ENCODE measurements around the gene CSRP1.
"Not testable (repeated sequence)": the region's sequence is repeated elsewhere in the genome, so short reads cannot be mapped to it uniquely, and the experiment has no call there.

The CSRP1 gene

GRCh38 chr1:201496296-201496690 lies 10.6 kb downstream of the CSRP1 start:
- no peak for DNase-seq (ENCODE audit: low read depth)

- DNase-seq (ENCODE audit: low read depth) = peak; percentile 67
Measured at GRCh38 chr1:201495551-201496295, 11.2 kb downstream of the CSRP1 start.

GRCh38 chr1:201493757-201494617 lies 12.9 kb downstream of the CSRP1 start:
- DNase-seq (ENCODE audit: low read depth) = peak; percentile 22

GRCh38 chr1:201493026-201493656 lies 13.8 kb downstream of the CSRP1 start:
- DNase-seq (ENCODE audit: low read depth) = not testable (repeated sequence)

- peak; percentile 57 for DNase-seq (ENCODE audit: low read depth)
Measured at GRCh38 chr1:201491896-201492511, 14.9 kb downstream of the CSRP1 start.

GRCh38 chr1:201490708-201491131 lies 16.2 kb downstream of the CSRP1 start:
- peak; percentile 64 for DNase-seq (ENCODE audit: low read depth)

GRCh38 chr1:201489643-201490261 lies 17.2 kb downstream of the CSRP1 start:
- peak; percentile 70 for DNase-seq (ENCODE audit: low read depth)

GRCh38 chr1:201488830-201489589 lies 17.9 kb downstream of the CSRP1 start:
- peak; percentile 99 for DNase-seq (ENCODE audit: low read depth)

- peak; percentile 38 for DNase-seq (ENCODE audit: low read depth)
Measured at GRCh38 chr1:201487742-201488141, 19.2 kb downstream of the CSRP1 start.

- peak; percentile 51 for DNase-seq (ENCODE audit: low read depth)
Measured at GRCh38 chr1:201486187-201486586, 20.7 kb downstream of the CSRP1 start.

GRCh38 chr1:201485184-201485774 lies 21.6 kb downstream of the CSRP1 start:
- no peak for DNase-seq (ENCODE audit: low read depth)

GRCh38 chr1:201483373-201483949 lies 23.5 kb downstream of the CSRP1 start:
- DNase-seq (ENCODE audit: low read depth) = no peak

GRCh38 chr1:201482755-201483154 lies 24.2 kb downstream of the CSRP1 start:
- DNase-seq (ENCODE audit: low read depth) = no peak

GRCh38 chr1:201481761-201482493 lies 25.0 kb downstream of the CSRP1 start:
- DNase-seq (ENCODE audit: low read depth) = peak; percentile 79

- peak; percentile 39 for DNase-seq (ENCODE audit: low read depth)
Measured at GRCh38 chr1:201481004-201481380, 25.9 kb downstream of the CSRP1 start.

- DNase-seq (ENCODE audit: low read depth) = peak; percentile 78
Measured at GRCh38 chr1:201480231-201481003, 26.5 kb downstream of the CSRP1 start.

- no peak for DNase-seq (ENCODE audit: low read depth)
Measured at GRCh38 chr1:201479201-201479730, 27.7 kb downstream of the CSRP1 start.

- peak; percentile 48 for DNase-seq (ENCODE audit: low read depth)
Measured at GRCh38 chr1:201478666-201479065, 28.3 kb downstream of the CSRP1 start.

Measured in EH (cell line).